ENCODE measurements around the gene KLHL29.

DNA sequence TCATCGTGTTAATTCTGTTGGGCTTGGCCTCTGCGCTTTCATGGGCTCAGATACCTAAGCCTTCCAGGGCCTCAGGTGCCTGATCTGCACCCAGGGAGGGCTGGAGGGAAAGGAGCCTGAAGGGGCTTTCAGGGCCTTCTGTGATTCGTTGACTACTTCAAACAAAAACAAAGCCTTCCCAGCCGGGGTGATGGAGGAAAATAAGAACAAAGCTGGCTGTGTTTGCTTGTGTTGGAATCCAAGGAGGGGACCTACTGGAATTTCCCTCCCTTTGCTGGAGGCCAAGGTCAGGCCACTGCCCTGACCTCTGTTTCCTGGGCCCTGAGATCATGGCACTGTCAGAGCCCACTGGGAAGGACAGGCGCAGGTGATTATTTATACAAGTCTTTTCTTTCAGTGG is 135.3 kb downstream of the KLHL29 start:
- TF ChIP-seq, protein P1, sequence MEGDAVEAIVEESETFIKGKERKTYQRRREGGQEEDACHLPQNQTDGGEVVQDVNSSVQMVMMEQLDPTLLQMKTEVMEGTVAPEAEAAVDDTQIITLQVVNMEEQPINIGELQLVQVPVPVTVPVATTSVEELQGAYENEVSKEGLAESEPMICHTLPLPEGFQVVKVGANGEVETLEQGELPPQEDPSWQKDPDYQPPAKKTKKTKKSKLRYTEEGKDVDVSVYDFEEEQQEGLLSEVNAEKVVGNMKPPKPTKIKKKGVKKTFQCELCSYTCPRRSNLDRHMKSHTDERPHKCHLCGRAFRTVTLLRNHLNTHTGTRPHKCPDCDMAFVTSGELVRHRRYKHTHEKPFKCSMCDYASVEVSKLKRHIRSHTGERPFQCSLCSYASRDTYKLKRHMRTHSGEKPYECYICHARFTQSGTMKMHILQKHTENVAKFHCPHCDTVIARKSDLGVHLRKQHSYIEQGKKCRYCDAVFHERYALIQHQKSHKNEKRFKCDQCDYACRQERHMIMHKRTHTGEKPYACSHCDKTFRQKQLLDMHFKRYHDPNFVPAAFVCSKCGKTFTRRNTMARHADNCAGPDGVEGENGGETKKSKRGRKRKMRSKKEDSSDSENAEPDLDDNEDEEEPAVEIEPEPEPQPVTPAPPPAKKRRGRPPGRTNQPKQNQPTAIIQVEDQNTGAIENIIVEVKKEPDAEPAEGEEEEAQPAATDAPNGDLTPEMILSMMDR (conservative IDR thresholded peaks at IDR 0.05; ENCODE audit: low read length) = no peak
- TF ChIP-seq EZH2phosphoT487 (IDR thresholded peaks at IDR 0.05; ENCODE audit: borderline replicate concordance, low read depth, low read length) = no peak

Data from OCI-LY7 (cell line).